ENCODE results near the gene PPP6R3. TPM values are rescaled to one million over a fixed set of nuclear protein-coding genes. Genes with fewer than 3 reads are reported as not detected.
A peak's percentile ranks its signal among the peaks of the same experiment; 100 is the strongest.

The PPP6R3 gene
- total RNA-seq, 2 donors from 2014 or later, result 110 to 138 TPM

GRCh38 chr11:68581439-68581838, 120.9 kb downstream of the PPP6R3 start:
- Mint-ChIP-seq H3K27ac (no peak overlapping the region), H3K36me3 (ENCODE audit: low read depth) (peaks cover 100% of the 10 kb centered on the region), H3K4me3 (no peak overlapping the region), H3K27me3 (no peaks in the 10 kb centered on the region), H3K4me1 (peaks cover 24% of the 10 kb centered on the region), H3K9me3 (no peaks in the 10 kb centered on the region)
- no peak for ATAC-seq (replicated peaks)

GRCh38 chr11:68581901-68582300, 121.3 kb downstream of the PPP6R3 start:
- Mint-ChIP-seq H3K4me3 (no peak overlapping the region), H3K4me1 (peaks cover 24% of the 10 kb centered on the region), H3K27ac (peak overlapping the region; percentile 46), H3K9me3 (no peaks in the 10 kb centered on the region), H3K27me3 (no peaks in the 10 kb centered on the region), H3K36me3 (ENCODE audit: low read depth) (peaks cover 100% of the 10 kb centered on the region)
- ATAC-seq (replicated peaks), result no peak

- H3K27ac Mint-ChIP-seq, result peak overlapping the region; percentile 46
- H3K36me3 Mint-ChIP-seq (ENCODE audit: low read depth), result peaks cover 100% of the 10 kb centered on the region
- H3K9me3 Mint-ChIP-seq, result no peaks in the 10 kb centered on the region
- H3K4me3 Mint-ChIP-seq, result no peak overlapping the region
- no peak for ATAC-seq (replicated peaks)
- H3K4me1 Mint-ChIP-seq, result peaks cover 24% of the 10 kb centered on the region
- no peaks in the 10 kb centered on the region for H3K27me3 Mint-ChIP-seq
Measured at GRCh38 chr11:68582416-68583040, 122.0 kb downstream of the PPP6R3 start.

- Mint-ChIP-seq H3K36me3 (ENCODE audit: low read depth) (peaks cover 100% of the 10 kb centered on the region), H3K27me3 (no peaks in the 10 kb centered on the region), H3K4me1 (peaks cover 24% of the 10 kb centered on the region), H3K4me3 (no peak overlapping the region), H3K9me3 (no peaks in the 10 kb centered on the region), H3K27ac (no peak overlapping the region)
- no peak for ATAC-seq (replicated peaks)
Measured at GRCh38 chr11:68583041-68583446, 122.5 kb downstream of the PPP6R3 start.

- peaks cover 24% of the 10 kb centered on the region for H3K4me1 Mint-ChIP-seq
- H3K27me3 Mint-ChIP-seq, result no peaks in the 10 kb centered on the region
- peaks cover 100% of the 10 kb centered on the region for H3K36me3 Mint-ChIP-seq (ENCODE audit: low read depth)
- peak; percentile 53 for ATAC-seq (replicated peaks)
- no peak overlapping the region for H3K4me3 Mint-ChIP-seq
- H3K27ac Mint-ChIP-seq, result peak overlapping the region; percentile 11
- H3K9me3 Mint-ChIP-seq, result no peaks in the 10 kb centered on the region
Measured at GRCh38 chr11:68584097-68584496, 123.5 kb downstream of the PPP6R3 start.

- Mint-ChIP-seq H3K27me3 (no peaks in the 10 kb centered on the region), H3K36me3 (ENCODE audit: low read depth) (peaks cover 100% of the 10 kb centered on the region), H3K4me1 (peaks cover 19% of the 10 kb centered on the region), H3K9me3 (no peaks in the 10 kb centered on the region), H3K4me3 (no peak overlapping the region), H3K27ac (peak overlapping the region; percentile 81)
- peak; percentile 60 for ATAC-seq (replicated peaks)
Measured at GRCh38 chr11:68584991-68585524, 124.5 kb downstream of the PPP6R3 start.

- no peaks in the 10 kb centered on the region for H3K9me3 Mint-ChIP-seq
- peaks cover 4% of the 10 kb centered on the region for H3K4me1 Mint-ChIP-seq
- no peak overlapping the region for H3K27ac Mint-ChIP-seq
- ATAC-seq (replicated peaks), result no peak
- H3K36me3 Mint-ChIP-seq (ENCODE audit: low read depth), result peaks cover 100% of the 10 kb centered on the region
- no peaks in the 10 kb centered on the region for H3K27me3 Mint-ChIP-seq
- no peak overlapping the region for H3K4me3 Mint-ChIP-seq
Measured at GRCh38 chr11:68589547-68590216, 129.1 kb downstream of the PPP6R3 start.

- H3K36me3 Mint-ChIP-seq (ENCODE audit: low read depth), result peaks cover 99% of the 10 kb centered on the region
- H3K4me3 Mint-ChIP-seq, result no peak overlapping the region
- peaks cover 5% of the 10 kb centered on the region for H3K4me1 Mint-ChIP-seq
- no peaks in the 10 kb centered on the region for H3K27me3 Mint-ChIP-seq
- no peak overlapping the region for H3K27ac Mint-ChIP-seq
- ATAC-seq (replicated peaks), result no peak
- no peaks in the 10 kb centered on the region for H3K9me3 Mint-ChIP-seq
Measured at GRCh38 chr11:68591719-68592118, 131.2 kb downstream of the PPP6R3 start.

GRCh38 chr11:68593441-68593840, 132.9 kb downstream of the PPP6R3 start:
- no peak for ATAC-seq (replicated peaks)
- Mint-ChIP-seq H3K36me3 (ENCODE audit: low read depth) (peaks cover 99% of the 10 kb centered on the region), H3K9me3 (no peaks in the 10 kb centered on the region)

GRCh38 chr11:68594123-68594522, 133.6 kb downstream of the PPP6R3 start:
- no peak for ATAC-seq (replicated peaks)
- Mint-ChIP-seq H3K27me3 (no peaks in the 10 kb centered on the region), H3K27ac (peak overlapping the region; percentile 68), H3K36me3 (ENCODE audit: low read depth) (peaks cover 99% of the 10 kb centered on the region), H3K9me3 (no peaks in the 10 kb centered on the region), H3K4me1 (peaks cover 5% of the 10 kb centered on the region), H3K4me3 (no peak overlapping the region)

More at GRCh38 chr11:68593441-68593840, 132.9 kb downstream of the PPP6R3 start:
- no peak overlapping the region for H3K4me3 Mint-ChIP-seq
- H3K27me3 Mint-ChIP-seq, result no peaks in the 10 kb centered on the region
- peaks cover 5% of the 10 kb centered on the region for H3K4me1 Mint-ChIP-seq
- peak overlapping the region; percentile 68 for H3K27ac Mint-ChIP-seq

GRCh38 chr11:68596231-68596630, 135.7 kb downstream of the PPP6R3 start:
- H3K27ac Mint-ChIP-seq, result peak overlapping the region; percentile 85
- ATAC-seq (replicated peaks), result no peak
- H3K4me1 Mint-ChIP-seq, result peaks cover 5% of the 10 kb centered on the region
- H3K4me3 Mint-ChIP-seq, result no peak overlapping the region
- H3K36me3 Mint-ChIP-seq (ENCODE audit: low read depth), result peaks cover 99% of the 10 kb centered on the region
- no peaks in the 10 kb centered on the region for H3K9me3 Mint-ChIP-seq
- H3K27me3 Mint-ChIP-seq, result no peaks in the 10 kb centered on the region

- Mint-ChIP-seq H3K36me3 (ENCODE audit: low read depth) (peaks cover 99% of the 10 kb centered on the region), H3K27me3 (no peaks in the 10 kb centered on the region), H3K27ac (peak overlapping the region; percentile 50), H3K4me1 (peaks cover 13% of the 10 kb centered on the region), H3K9me3 (no peaks in the 10 kb centered on the region), H3K4me3 (no peak overlapping the region)
- peak; percentile 80 for ATAC-seq (replicated peaks)
Measured at GRCh38 chr11:68598816-68599653, 138.5 kb downstream of the PPP6R3 start.

- peaks cover 8% of the 10 kb centered on the region for H3K4me1 Mint-ChIP-seq
- ATAC-seq (replicated peaks), result no peak
- H3K27me3 Mint-ChIP-seq, result no peaks in the 10 kb centered on the region
- H3K27ac Mint-ChIP-seq, result no peak overlapping the region
- H3K9me3 Mint-ChIP-seq, result no peaks in the 10 kb centered on the region
- H3K4me3 Mint-ChIP-seq, result no peak overlapping the region
- H3K36me3 Mint-ChIP-seq (ENCODE audit: low read depth), result peaks cover 100% of the 10 kb centered on the region
Measured at GRCh38 chr11:68601147-68601546, 140.6 kb downstream of the PPP6R3 start.

- Mint-ChIP-seq H3K4me3 (no peak overlapping the region), H3K4me1 (no peaks in the 10 kb centered on the region), H3K27ac (no peak overlapping the region), H3K9me3 (no peaks in the 10 kb centered on the region), H3K36me3 (ENCODE audit: low read depth) (peaks cover 100% of the 10 kb centered on the region), H3K27me3 (no peaks in the 10 kb centered on the region)
- ATAC-seq (replicated peaks), result no peak
Measured at GRCh38 chr11:68609761-68610160, 149.2 kb downstream of the PPP6R3 start.

Data from activated T-helper 17 cell treated with anti-CD3 and anti-CD28 coated beads, Interleukin-2, amount 50 U/mL, for 72 hours (primary cell).